HEK293 (cell line): ENCODE data around the gene CNNM1.

Experiments
- CTCF ChIA-PET: fragments of 350-600 bp; formaldehyde crosslinking; extraction: SDS; loops from one replicate; lab custom pipeline; 2021; ENCODE audit warnings: antibody characterized with exemption; lab: Yijun Ruan, JAX
- POLR2A ChIA-PET: fragments of 300-600 bp; formaldehyde crosslinking; extraction: SDS; loops from one replicate; lab custom pipeline; 2020; ENCODE audit warnings: antibody characterized with exemption, inconsistent platforms; lab: Yijun Ruan, JAX
- H3K27ac ChIP-seq: fragments of 200-500 bp; sonication (Bioruptor generic); 2 replicates; pipeline ENCODE4 v1.5.1; 2014; ENCODE audit warnings: low read depth, low read length, control low read depth, inconsistent platforms; ENCODE audit errors: extremely low read depth
- H3K36me3 ChIP-seq, 2 experiments: fragments of 200-500 bp in 1 of 2; sonication (Bioruptor generic) in 1 of 2; 1 replicate in 1 of 2; 2 replicates in 1 of 2; pipeline ENCODE4 v1.5.1; 2014 to 2017; ENCODE audit warnings: inconsistent platforms in 2 of 2, low read length in 2 of 2; ENCODE audit not compliant: control insufficient read depth in 2 of 2, insufficient read depth in 1 of 2
- H3K4me1 ChIP-seq: fragments of 200-500 bp; sonication (Bioruptor generic); 2 replicates; pipeline ENCODE4 v1.5.1; 2014; ENCODE audit warnings: mild to moderate bottlenecking, low read length, inconsistent platforms; ENCODE audit not compliant: control insufficient read depth, insufficient read depth
- H3K4me3 ChIP-seq: 2 replicates; pipeline ENCODE4 v1.5.1; 2011; ENCODE audit warnings: low read depth, mild to moderate bottlenecking, control low read depth, low read length, moderate library complexity
- H3K9me3 ChIP-seq: fragments of 200-500 bp; sonication (Bioruptor generic); 2 replicates; pipeline ENCODE4 v1.5.1; 2014; ENCODE audit warnings: low read depth, low read length, inconsistent platforms; ENCODE audit not compliant: control insufficient read depth, insufficient read depth
- BCL11B ChIP-seq: fragments of 450-650 bp; formaldehyde crosslinking; IDR thresholded peaks from 2 replicates; pipeline ENCODE4 v1.5.1; 2016; ENCODE audit warnings: low read depth, missing biosample characterization, missing genetic modification characterization
- OSR2 ChIP-seq: fragments of 450-650 bp; formaldehyde crosslinking; IDR thresholded peaks from 2 replicates; pipeline ENCODE4 v1.5.1; 2016; ENCODE audit warnings: missing biosample characterization, missing genetic modification characterization
- OVOL3 ChIP-seq: fragments of 450-650 bp; formaldehyde crosslinking; IDR thresholded peaks from 2 replicates; pipeline ENCODE4 v1.5.1; 2016; ENCODE audit warnings: missing biosample characterization, missing genetic modification characterization
- SETDB1 ChIP-seq: IDR thresholded peaks from one replicate; pipeline ENCODE4 v1.6.1; 2017; ENCODE audit warnings: mild to moderate bottlenecking, low read length, moderate library complexity, mixed read lengths; ENCODE audit not compliant: insufficient read length
- TRIM28 ChIP-seq: IDR thresholded peaks from 2 replicates; pipeline ENCODE4 v1.6.1; 2011; ENCODE audit warnings: low read length, control low read depth, borderline replicate concordance
- YY1 ChIP-seq: fragments of 450-650 bp; formaldehyde crosslinking; IDR thresholded peaks from 2 replicates; pipeline ENCODE4 v1.5.1; 2018; ENCODE audit warnings: missing biosample characterization, missing genetic modification characterization
- ZEB2 ChIP-seq: fragments of 450-650 bp; formaldehyde crosslinking; IDR thresholded peaks from 2 replicates; pipeline ENCODE4 v1.5.1; 2016; ENCODE audit warnings: missing biosample characterization, missing genetic modification characterization
- ZFP69B ChIP-seq: fragments of 450-650 bp; formaldehyde crosslinking; IDR thresholded peaks from 2 replicates; pipeline ENCODE4 v1.5.1; 2016; ENCODE audit warnings: missing biosample characterization, missing genetic modification characterization
- ZNF114 ChIP-seq: fragments of 450-650 bp; formaldehyde crosslinking; IDR thresholded peaks from 2 replicates; pipeline ENCODE4 v1.5.0; 2017; ENCODE audit warnings: missing biosample characterization, missing genetic modification characterization
- ZNF16 ChIP-seq: fragments of 450-650 bp; formaldehyde crosslinking; IDR thresholded peaks from 2 replicates; pipeline ENCODE4 v1.5.1; 2016; ENCODE audit warnings: low read depth, missing biosample characterization, missing genetic modification characterization
- ZNF223 ChIP-seq: fragments of 450-650 bp; formaldehyde crosslinking; IDR thresholded peaks from 2 replicates; pipeline ENCODE4 v1.5.1; 2016; ENCODE audit warnings: missing biosample characterization, missing genetic modification characterization
- TF ChIP-seq, protein P1 (sequence below): fragments of 450-650 bp; formaldehyde crosslinking; conservative IDR thresholded peaks from 2 replicates; pipeline ENCODE4 v1.5.1; 2016; ENCODE audit warnings: low read depth, missing biosample characterization, missing genetic modification characterization
- TF ChIP-seq, protein P2 (sequence below): fragments of 450-650 bp; formaldehyde crosslinking; IDR thresholded peaks from 2 replicates; pipeline ENCODE4 v1.5.1; 2016; ENCODE audit warnings: missing biosample characterization, missing genetic modification characterization, borderline replicate concordance
- TF ChIP-seq, protein P3 (sequence below): fragments of 450-650 bp; formaldehyde crosslinking; IDR thresholded peaks from 2 replicates; pipeline ENCODE4 v1.5.1; 2016; ENCODE audit warnings: missing biosample characterization, missing genetic modification characterization
- TF ChIP-seq, protein P4 (sequence below): fragments of 450-650 bp; formaldehyde crosslinking; IDR thresholded peaks from 2 replicates; pipeline ENCODE4 v1.5.1; 2017; ENCODE audit warnings: missing biosample characterization, missing genetic modification characterization
- TF ChIP-seq, protein P5 (sequence below): fragments of 450-650 bp; IDR thresholded peaks from 2 replicates; pipeline ENCODE4 v1.5.1; 2018; ENCODE audit warnings: missing biosample characterization, mild to moderate bottlenecking, missing genetic modification characterization
- TF ChIP-seq, protein P6 (sequence below): fragments of 450-650 bp; formaldehyde crosslinking; IDR thresholded peaks from 2 replicates; pipeline ENCODE4 v1.5.1; 2016; ENCODE audit warnings: missing biosample characterization, missing genetic modification characterization, low read depth

The CNNM1 gene

DNA sequence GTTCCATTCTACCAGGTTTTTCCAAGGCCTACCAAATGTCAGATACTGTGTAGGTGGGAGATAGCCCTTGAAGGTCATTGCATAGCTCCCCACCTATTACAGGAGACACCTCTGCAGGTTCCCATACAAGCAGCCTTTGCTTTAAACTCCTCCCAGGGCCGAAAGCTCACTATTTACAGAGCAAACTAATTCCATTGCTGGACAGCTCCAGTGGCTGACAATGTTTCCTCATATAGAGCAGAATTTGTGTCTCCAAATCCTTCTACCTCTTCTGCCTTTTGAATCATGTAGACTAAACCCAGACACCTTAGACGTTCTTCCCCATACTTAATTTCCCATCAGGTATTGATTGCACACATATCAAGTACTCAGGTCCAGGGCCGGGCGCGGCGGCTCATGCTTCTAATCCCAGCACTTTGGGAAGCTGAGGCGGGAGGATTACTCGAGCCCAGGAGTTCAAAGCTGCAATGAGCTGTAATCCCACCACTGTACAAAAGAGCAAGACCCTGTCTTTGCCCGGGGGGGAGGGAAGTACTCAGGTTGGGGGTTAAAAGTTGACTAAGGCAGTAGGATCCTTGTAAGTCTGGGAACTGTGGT, 2.1 kb downstream of the CNNM1 start:
- Histone ChIP-seq H3K27ac (no peak overlapping the region), H3K9me3 (no peaks in the 10 kb centered on the region), H3K4me3 (no peak overlapping the region), H3K4me1 (peaks cover 18% of the 10 kb centered on the region), H3K36me3 (no peaks in the 10 kb centered on the region; a peak in 1 of 3 replicates)
- TF ChIP-seq, protein P1, sequence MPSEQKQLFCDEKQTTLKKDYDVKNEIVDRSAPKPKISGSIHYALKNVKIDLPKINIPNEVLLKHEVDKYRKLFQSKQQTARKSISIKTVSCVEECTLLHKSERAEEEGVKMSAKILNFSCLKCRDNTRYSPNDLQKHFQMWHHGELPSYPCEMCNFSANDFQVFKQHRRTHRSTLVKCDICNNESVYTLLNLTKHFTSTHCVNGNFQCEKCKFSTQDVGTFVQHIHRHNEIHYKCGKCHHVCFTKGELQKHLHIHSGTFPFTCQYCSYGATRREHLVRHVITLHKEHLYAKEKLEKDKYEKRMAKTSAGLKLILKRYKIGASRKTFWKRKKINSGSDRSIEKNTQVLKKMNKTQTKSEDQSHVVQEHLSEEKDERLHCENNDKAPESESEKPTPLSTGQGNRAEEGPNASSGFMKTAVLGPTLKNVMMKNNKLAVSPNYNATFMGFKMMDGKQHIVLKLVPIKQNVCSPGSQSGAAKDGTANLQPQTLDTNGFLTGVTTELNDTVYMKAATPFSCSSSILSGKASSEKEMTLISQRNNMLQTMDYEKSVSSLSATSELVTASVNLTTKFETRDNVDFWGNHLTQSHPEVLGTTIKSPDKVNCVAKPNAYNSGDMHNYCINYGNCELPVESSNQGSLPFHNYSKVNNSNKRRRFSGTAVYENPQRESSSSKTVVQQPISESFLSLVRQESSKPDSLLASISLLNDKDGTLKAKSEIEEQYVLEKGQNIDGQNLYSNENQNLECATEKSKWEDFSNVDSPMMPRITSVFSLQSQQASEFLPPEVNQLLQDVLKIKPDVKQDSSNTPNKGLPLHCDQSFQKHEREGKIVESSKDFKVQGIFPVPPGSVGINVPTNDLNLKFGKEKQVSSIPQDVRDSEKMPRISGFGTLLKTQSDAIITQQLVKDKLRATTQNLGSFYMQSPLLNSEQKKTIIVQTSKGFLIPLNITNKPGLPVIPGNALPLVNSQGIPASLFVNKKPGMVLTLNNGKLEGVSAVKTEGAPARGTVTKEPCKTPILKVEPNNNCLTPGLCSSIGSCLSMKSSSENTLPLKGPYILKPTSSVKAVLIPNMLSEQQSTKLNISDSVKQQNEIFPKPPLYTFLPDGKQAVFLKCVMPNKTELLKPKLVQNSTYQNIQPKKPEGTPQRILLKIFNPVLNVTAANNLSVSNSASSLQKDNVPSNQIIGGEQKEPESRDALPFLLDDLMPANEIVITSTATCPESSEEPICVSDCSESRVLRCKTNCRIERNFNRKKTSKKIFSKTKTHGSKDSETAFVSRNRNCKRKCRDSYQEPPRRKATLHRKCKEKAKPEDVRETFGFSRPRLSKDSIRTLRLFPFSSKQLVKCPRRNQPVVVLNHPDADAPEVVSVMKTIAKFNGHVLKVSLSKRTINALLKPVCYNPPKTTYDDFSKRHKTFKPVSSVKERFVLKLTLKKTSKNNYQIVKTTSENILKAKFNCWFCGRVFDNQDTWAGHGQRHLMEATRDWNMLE (tag by site-specific recombination): no peak
- no peak for TF ChIP-seq ZNF114
- TF ChIP-seq, protein P2, sequence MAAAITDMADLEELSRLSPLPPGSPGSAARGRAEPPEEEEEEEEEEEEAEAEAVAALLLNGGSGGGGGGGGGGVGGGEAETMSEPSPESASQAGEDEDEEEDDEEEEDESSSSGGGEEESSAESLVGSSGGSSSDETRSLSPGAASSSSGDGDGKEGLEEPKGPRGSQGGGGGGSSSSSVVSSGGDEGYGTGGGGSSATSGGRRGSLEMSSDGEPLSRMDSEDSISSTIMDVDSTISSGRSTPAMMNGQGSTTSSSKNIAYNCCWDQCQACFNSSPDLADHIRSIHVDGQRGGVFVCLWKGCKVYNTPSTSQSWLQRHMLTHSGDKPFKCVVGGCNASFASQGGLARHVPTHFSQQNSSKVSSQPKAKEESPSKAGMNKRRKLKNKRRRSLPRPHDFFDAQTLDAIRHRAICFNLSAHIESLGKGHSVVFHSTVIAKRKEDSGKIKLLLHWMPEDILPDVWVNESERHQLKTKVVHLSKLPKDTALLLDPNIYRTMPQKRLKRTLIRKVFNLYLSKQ (tag by site-specific recombination): no peak
- TF ChIP-seq, protein P3, sequence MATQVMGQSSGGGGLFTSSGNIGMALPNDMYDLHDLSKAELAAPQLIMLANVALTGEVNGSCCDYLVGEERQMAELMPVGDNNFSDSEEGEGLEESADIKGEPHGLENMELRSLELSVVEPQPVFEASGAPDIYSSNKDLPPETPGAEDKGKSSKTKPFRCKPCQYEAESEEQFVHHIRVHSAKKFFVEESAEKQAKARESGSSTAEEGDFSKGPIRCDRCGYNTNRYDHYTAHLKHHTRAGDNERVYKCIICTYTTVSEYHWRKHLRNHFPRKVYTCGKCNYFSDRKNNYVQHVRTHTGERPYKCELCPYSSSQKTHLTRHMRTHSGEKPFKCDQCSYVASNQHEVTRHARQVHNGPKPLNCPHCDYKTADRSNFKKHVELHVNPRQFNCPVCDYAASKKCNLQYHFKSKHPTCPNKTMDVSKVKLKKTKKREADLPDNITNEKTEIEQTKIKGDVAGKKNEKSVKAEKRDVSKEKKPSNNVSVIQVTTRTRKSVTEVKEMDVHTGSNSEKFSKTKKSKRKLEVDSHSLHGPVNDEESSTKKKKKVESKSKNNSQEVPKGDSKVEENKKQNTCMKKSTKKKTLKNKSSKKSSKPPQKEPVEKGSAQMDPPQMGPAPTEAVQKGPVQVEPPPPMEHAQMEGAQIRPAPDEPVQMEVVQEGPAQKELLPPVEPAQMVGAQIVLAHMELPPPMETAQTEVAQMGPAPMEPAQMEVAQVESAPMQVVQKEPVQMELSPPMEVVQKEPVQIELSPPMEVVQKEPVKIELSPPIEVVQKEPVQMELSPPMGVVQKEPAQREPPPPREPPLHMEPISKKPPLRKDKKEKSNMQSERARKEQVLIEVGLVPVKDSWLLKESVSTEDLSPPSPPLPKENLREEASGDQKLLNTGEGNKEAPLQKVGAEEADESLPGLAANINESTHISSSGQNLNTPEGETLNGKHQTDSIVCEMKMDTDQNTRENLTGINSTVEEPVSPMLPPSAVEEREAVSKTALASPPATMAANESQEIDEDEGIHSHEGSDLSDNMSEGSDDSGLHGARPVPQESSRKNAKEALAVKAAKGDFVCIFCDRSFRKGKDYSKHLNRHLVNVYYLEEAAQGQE (tag by site-specific recombination): peak; percentile 98
- POLR2A ChIA-PET: no interaction called here
- CTCF ChIA-PET: no interaction called here

DNA sequence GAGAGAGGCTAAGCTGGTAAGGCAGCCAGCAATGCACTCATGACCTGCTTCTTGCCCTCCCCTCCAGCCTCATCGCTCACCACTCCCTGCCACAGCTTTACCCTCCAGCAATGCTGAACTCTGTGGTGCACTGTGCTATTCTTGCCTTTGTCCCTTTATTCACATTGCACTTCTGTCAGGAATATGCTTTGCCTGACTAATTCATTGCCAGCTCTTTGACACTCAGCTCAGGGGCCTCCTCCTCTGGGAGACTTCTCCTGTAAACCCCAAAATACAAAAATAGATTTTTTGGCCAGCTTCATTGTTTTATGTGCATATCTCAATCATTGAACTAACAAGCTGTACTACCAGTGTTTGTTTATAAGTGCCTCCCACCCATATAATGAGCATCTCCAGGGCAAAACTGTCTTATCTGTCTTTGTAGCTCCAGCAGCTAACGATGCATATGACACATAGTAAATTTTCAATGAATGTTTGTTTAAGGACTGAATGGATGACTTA, 8.2 kb downstream of the CNNM1 start:
- H3K36me3 ChIP-seq: peaks cover 0 to 4% of the 10 kb centered on the region in 2 experiments; a peak in 2 of 3 replicates
- peak overlapping the region; percentile 64 for H3K27ac ChIP-seq
- peaks cover 16% of the 10 kb centered on the region for H3K4me1 ChIP-seq
- H3K9me3 ChIP-seq: no peaks in the 10 kb centered on the region
- CTCF ChIA-PET: interaction anchor here (0.5 to 1.5 kb wide), 3 partner anchors 33 to 890 kb away, joined by 3 to 4 read pairs (median 3); partner anchors contain the start of gene HPS1
- H3K4me3 ChIP-seq: no peak overlapping the region
- POLR2A ChIA-PET: no interaction called here
- TF ChIP-seq ZNF16 (tag by site-specific recombination): no peak
- TF ChIP-seq, protein P4, sequence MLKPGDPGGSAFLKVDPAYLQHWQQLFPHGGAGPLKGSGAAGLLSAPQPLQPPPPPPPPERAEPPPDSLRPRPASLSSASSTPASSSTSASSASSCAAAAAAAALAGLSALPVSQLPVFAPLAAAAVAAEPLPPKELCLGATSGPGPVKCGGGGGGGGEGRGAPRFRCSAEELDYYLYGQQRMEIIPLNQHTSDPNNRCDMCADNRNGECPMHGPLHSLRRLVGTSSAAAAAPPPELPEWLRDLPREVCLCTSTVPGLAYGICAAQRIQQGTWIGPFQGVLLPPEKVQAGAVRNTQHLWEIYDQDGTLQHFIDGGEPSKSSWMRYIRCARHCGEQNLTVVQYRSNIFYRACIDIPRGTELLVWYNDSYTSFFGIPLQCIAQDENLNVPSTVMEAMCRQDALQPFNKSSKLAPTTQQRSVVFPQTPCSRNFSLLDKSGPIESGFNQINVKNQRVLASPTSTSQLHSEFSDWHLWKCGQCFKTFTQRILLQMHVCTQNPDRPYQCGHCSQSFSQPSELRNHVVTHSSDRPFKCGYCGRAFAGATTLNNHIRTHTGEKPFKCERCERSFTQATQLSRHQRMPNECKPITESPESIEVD (tag by site-specific recombination): peak; percentile 89
- TF ChIP-seq SETDB1: no peak
- no peak for TF ChIP-seq ZNF223
- 0 out of 2 replicates have a peak, but pooled peaks have one; percentile 48 for TF ChIP-seq ZEB2
- TF ChIP-seq BCL11B (tag by site-specific recombination): peak; percentile 65; the same call in 1 of the 2 replicates
- TF ChIP-seq YY1: no peak
- TF ChIP-seq OVOL3 (tag by site-specific recombination): peak; percentile 63; the same call in 1 of the 2 replicates
- TF ChIP-seq ZFP69B (tag by site-specific recombination): no peak
- TF ChIP-seq, protein P5, sequence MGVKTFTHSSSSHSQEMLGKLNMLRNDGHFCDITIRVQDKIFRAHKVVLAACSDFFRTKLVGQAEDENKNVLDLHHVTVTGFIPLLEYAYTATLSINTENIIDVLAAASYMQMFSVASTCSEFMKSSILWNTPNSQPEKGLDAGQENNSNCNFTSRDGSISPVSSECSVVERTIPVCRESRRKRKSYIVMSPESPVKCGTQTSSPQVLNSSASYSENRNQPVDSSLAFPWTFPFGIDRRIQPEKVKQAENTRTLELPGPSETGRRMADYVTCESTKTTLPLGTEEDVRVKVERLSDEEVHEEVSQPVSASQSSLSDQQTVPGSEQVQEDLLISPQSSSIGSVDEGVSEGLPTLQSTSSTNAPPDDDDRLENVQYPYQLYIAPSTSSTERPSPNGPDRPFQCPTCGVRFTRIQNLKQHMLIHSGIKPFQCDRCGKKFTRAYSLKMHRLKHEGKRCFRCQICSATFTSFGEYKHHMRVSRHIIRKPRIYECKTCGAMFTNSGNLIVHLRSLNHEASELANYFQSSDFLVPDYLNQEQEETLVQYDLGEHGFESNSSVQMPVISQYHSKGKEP (tag by site-specific recombination): peak; percentile 67; the same call in 1 of the 2 replicates
- TF ChIP-seq OSR2 (tag by site-specific recombination): peak; percentile 89
- TF ChIP-seq, protein P6, sequence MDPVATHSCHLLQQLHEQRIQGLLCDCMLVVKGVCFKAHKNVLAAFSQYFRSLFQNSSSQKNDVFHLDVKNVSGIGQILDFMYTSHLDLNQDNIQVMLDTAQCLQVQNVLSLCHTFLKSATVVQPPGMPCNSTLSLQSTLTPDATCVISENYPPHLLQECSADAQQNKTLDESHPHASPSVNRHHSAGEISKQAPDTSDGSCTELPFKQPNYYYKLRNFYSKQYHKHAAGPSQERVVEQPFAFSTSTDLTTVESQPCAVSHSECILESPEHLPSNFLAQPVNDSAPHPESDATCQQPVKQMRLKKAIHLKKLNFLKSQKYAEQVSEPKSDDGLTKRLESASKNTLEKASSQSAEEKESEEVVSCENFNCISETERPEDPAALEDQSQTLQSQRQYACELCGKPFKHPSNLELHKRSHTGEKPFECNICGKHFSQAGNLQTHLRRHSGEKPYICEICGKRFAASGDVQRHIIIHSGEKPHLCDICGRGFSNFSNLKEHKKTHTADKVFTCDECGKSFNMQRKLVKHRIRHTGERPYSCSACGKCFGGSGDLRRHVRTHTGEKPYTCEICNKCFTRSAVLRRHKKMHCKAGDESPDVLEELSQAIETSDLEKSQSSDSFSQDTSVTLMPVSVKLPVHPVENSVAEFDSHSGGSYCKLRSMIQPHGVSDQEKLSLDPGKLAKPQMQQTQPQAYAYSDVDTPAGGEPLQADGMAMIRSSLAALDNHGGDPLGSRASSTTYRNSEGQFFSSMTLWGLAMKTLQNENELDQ (tag by site-specific recombination): no peak
- TF ChIP-seq TRIM28: peak; percentile 82
